Raji (cell line): Measurements from ENCODE around the gene ZNF582.
A peak's percentile ranks its signal among the peaks of the same experiment; 100 is the strongest.

Source experiments
- POLR2A ChIP-seq: IDR thresholded peaks from 2 replicates; pipeline ENCODE4 v1.6.1; 2011; ENCODE audit warnings: low read depth, low read length, control low read depth; ENCODE audit not compliant: insufficient read depth

Gene ZNF582

DNA sequence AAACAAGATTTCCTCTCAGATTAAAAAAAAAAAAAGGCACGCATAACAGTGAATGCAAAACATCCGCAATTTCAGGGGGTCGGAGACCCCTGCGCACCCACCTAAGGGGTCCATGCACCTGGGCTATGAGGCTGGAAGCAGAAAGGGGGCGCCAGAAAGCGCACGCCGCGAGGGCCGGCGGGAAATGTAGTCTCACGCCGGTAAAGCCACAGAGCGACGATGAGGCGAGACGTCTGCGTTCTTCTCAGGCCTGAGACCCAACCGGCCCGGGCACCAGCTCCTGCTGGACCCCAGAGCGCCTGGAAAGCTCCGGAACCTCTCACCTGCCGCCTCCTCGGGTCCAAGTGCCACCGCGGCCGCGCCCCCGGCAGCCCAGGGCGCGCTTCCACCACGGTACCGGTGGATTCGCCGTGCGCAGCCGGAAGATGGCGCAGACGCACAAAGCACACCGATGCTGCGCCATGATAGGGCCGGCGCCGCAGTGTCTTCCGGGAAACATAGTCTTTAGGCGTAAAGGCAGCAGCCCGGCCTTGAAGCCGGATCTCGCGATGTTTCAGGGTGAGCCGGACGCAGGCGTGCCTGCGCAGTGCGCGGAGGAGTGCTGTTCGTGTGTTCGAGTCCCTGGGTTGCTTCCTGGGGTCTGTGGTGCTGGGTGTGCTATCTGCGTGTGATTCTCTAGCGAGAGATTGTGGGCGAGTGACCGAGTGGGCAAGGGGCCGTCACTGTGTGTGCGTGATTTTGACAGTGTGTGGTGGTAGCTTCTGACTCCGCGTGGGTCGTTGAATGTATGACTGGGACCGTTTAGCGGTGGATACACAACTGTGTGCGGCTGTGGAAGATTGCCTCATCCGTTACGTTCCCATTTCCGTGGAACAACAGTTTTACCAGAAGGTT is at the start of gene ZNF582:
ZNF582 (minus strand) TSS at position 416 of the 894 bp plus-strand sequence. CDS start 1,782 bp downstream, outside the sequence.
- TF ChIP-seq POLR2A = peak; percentile 45

DNA sequence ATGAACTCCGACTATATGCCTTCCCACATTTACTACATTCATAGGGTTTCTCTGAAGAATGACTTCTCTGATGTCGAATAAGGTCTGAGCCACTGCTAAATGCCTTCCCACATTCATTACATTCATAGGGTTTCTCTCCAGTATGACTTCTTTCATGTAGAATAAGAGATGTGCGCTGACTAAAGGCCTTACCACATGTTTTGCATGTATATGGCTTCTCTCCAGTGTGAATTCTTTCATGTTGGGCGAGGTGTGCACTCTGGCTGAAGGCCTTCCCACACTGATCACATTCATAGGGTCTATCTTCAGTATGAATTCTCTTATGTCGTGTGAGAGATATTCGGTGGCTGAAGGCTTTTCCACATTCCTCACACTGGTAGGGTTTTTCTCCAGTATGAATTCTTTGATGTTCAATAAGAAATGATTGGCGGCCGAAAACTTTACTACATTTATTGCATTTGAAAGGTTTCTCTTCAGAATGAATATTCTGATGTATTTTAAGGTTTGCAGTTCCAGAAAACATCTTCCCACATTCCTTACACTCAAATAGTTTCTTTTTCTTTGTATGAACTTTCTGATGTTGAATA is 48.0 kb upstream of the ZNF582 start:
- no peak for TF ChIP-seq POLR2A

DNA sequence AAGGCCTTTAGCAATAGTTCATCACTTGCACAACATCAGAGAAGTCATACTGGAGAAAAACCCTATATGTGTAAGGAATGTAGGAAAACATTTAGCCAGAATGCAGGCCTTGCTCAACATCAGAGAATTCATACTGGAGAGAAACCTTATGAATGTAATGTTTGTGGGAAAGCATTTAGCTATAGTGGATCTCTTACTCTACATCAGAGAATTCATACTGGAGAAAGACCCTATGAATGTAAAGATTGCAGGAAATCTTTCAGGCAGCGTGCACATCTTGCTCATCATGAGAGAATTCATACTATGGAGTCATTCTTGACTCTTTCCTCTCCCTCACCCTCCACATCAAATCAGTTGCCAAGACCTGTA is 30.6 kb upstream of the ZNF582 start:
- no peak for TF ChIP-seq POLR2A

DNA sequence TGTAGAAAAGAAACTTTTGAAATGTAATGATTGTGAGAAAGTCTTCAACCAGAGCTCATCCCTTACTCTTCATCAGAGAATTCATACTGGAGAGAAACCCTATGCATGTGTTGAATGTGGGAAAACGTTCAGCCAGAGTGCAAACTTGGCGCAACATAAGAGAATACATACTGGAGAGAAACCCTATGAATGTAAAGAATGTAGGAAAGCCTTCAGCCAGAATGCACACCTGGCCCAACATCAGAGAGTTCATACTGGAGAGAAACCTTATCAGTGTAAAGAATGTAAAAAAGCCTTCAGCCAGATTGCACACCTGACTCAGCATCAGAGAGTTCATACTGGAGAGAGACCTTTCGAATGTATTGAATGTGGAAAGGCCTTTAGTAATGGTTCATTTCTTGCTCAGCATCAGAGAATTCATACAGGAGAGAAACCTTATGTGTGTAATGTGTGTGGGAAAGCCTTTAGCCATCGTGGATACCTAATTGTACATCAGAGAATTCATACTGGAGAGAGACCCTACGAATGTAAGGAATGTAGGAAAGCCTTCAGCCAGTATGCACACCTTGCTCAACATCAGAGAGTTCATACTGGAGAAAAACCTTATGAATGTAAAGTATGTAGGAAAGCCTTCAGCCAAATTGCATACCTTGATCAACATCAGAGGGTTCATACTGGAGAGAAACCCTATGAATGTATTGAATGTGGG is 30.1 kb upstream of the ZNF582 start:
- TF ChIP-seq POLR2A = no peak

DNA sequence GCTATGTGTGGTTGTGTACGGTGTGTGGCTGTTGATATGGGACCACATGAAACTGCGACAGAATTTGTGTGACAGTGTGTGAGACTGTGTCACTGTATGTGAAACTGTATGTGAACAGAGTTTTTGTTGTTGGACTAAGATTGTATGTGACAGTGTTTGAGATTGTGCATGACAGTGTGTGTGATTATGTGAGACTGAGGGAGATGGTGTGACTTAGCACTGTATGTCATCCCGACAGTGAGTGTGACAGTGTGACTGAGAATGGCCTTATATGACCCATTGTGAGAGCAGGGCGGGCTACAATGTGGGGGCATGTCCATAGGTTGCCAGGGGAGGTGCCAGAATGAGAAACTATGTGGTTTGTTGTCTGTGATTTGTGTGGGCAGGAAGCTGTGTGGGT is 11.7 kb upstream of the ZNF582 start:
- no peak for TF ChIP-seq POLR2A

DNA sequence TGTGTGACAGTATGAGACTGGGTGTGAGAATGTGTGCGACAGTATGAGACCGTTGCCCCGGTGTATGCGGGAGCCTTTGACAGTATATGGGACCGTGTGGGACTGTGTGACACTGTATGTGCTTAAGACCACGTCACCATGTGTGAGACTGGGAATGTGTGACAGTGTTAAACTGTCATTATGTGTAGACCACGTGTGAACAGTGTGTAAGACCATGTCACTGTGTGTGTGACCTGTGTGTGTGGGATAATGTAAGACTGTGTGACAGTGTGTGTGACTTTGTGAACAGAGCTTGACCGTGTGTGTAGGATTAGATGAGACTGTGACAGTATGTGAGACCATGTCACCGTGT is 11.3 kb upstream of the ZNF582 start:
- TF ChIP-seq POLR2A = no peak

DNA sequence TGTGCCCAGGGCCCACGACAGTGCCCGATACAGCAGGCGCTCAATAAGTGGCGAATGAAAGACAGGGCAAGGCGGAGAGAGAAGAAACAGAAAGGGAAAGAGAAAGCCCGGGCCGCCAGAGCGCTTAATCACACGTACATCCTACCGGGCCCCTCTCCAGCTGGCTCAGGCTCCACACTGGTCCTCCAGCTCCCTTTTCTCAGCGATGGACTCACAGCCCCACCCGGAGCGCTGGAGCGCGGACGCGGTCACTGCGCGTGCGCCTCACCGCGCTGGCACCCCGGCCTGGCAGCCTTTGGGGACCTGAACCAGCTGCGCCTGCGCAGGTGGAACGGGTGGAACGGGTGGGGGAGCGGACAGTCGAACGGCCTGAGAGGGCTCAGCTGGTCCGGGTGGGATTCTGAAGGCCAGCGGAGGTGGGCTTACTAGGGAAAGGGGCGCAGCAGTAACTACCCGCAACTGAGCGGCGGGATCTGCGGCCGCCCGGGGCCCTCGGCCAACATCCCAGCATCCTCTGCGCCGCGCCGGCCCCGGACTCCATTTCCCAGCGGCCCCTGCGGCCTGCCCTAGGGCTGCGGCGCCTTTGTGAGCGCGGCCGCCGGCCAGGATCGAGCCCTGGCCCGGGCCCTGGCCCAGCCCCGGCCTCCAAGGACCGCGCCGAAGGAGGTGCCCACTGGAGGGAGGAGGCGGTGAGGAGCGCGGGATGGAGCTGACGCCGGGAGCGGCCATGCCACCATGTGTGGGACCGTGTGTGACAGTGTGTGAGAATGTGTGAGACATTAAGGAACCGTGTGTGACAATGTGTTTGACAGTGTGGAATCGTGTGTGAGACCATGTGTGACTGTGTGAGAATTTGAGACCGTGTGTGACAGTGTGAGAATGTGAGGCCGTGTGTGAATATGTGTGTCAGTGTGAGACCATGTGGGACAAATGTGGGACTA is 10.7 kb upstream of the ZNF582 start, which contains the start of gene ZNF583:
ZNF583 (plus strand) TSS at position 569 of the 941 bp plus-strand sequence. CDS start 2,783 bp downstream, outside the sequence.
- TF ChIP-seq POLR2A = peak; percentile 19; the same call in 1 of the 2 replicates

DNA sequence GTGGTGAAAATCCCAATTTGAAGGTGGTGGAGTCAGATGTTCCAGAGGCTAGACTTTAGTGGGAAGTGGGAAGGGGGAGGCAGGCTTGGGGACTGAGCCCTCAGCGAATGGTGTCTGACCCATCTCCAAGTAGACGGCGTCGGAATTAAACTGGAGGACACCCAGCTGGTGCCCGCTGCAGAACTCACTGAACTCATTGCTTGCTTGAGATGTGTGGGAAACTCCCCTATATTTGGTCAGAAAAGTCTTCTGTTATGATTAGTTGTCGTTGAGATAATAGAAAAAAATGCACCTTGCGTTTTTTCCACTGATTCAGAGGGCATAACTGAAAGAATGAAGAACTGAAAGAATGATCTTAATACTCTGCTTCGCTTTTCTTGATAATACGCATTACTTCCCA is 9.9 kb upstream of the ZNF582 start:
- TF ChIP-seq POLR2A = no peak

DNA sequence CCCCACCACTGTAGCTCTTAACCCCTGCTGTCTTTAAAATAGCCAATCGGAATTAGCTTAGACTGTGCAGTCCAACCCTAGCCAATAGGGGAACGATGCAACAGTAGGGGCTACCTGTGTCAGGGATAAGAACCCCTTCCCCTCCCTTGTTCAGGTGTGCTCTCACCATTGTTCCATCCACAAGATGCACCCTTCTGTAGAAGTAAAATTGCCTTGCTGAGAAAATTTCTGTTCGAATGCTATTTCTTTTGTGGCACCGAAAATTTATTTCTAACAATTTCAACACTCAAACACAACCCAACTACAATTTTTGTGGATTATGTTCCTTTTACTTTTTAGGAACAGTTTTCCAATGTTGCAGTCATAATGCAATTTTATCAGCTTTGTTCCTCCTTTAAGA is 7.2 kb upstream of the ZNF582 start:
- TF ChIP-seq POLR2A = no peak

DNA sequence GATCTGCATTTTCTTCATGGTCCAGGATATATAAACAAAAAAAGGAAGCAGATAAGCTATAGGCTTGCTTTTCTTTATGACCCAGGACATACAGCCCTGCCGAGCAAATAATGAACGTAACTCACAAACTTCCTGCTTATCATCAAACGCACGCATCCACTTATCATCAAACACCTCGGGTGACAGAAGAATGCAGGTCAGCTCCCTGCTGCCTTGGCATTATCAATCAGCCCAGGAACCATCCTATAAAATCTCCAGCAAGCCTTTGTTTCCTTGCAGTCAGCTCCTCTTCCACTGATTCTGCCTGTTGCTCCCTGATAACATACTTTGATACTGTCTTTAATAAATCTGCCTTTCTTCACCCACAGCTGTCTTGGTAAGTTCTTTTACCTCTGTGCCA is 5.5 kb upstream of the ZNF582 start:
- no peak for TF ChIP-seq POLR2A

DNA sequence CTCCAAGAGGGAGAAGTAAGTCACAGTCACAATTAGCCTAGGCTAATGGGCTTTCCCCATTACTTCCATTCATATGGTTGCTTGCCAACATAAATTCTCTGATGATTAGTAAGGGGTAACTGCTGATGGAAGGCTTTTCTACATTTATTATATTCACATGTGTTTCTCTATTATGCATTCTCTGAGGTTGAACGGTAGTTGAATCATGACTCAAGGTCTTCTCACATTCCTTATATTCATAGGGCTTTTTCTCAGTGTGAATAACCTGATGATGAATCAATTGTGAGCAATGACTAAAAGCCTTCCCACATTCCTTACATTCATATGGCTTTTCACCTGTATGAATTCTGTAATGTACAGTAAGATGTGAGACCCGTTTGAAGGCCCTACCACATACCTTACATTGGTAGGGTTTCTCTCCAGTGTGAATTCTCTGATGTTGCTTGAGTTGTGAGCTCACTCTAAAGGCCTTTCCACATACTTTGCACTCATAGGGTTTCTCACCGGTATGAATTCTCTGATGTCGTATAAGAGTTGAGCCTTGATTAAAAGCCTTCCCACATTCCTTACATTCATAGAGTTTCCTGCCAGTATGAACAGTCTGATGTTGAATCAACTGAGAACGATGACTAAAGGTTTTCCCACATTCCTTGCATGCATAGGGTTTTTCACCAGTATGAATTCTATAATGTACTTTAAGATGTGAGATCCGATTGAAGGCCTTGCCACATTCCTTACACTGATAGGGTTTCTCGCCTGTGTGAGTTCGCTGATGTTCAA is 9.3 kb downstream of the ZNF582 start:
- TF ChIP-seq POLR2A = no peak

DNA sequence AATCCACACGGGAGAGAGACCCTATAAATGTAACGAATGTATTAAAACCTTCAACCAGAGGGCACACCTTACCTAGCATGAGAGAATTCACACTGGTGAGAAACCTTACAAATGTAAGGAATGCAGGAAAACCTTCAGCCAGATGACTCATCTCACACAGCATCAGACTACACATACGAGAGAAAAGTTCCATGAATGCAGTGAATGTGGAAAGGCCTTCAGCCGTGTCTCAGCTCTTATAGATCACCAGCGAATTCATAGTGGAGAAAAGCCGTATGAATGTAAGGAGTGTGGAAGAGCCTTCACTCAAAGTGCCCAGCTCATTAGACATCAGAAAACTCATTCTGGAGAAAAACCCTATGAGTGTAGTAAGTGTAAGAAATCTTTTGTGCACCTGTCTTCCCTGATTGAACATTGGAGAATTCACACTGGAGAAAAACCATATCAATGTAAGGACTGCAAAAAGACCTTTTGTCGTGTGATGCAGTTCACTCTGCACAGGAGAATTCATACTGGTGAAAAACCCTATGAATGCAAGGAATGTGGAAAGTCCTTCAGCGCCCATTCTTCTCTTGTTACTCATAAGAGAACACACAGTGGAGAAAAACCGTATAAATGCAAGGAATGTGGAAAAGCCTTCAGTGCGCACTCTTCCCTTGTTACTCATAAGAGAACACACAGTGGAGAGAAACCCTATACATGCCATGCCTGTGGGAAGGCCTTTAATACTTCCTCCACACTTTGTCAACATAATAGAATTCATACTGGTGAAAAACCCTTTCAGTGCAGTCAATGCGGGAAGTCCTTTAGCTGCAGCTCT is 16.0 kb downstream of the ZNF582 start:
- TF ChIP-seq POLR2A = no peak

DNA sequence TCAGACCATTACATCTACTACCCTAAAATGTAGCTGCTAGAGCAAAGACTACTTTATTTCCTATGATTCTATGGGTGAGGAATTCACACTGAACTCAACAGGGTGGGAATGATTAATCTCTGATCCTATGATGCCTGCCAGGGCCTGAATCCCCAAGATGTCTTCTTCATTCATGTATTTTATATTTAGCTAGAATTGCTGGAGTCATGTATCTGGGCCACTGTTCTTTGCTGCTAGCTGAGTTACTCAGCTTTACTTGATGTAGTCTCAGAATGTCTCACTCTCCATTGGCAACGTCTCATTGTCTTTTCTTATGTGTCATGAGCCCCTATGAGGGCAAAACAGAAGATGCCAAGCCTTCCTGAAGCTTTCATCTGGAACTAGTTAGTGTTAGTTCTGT is 21.1 kb downstream of the ZNF582 start:
- no peak for TF ChIP-seq POLR2A
